GM12864 (cell line): ENCODE data around the gene IGDCC3.

ENCODE experiments used
- DNase-seq: peaks from one replicate; pipeline ENCODE4 v3.0.0-alpha.2; 2011; ENCODE audit warnings: low read depth
- H3K4me3 ChIP-seq: 2 replicates; pipeline ENCODE4 v1.5.1; 2011; ENCODE audit warnings: mild to moderate bottlenecking, low read depth, low read length, control low read depth
- CTCF ChIP-seq: IDR thresholded peaks from 2 replicates; pipeline ENCODE4 v1.5.1; 2011; ENCODE audit warnings: low read depth, mild to moderate bottlenecking, moderate library complexity, low read length, control low read depth, inconsistent platforms; ENCODE audit errors: missing control alignments

The IGDCC3 gene

GRCh38 chr15:65332391-65333147 is 45.2 kb downstream of the IGDCC3 start:
- no peak overlapping the region for H3K4me3 ChIP-seq
- no peak for TF ChIP-seq CTCF
- no peak for DNase-seq

- TF ChIP-seq CTCF, result no peak
- no peak overlapping the region for H3K4me3 ChIP-seq
- no peak for DNase-seq
These were observed 46.0 kb downstream of the IGDCC3 start for GRCh38 chr15:65331811-65332210.

DNA sequence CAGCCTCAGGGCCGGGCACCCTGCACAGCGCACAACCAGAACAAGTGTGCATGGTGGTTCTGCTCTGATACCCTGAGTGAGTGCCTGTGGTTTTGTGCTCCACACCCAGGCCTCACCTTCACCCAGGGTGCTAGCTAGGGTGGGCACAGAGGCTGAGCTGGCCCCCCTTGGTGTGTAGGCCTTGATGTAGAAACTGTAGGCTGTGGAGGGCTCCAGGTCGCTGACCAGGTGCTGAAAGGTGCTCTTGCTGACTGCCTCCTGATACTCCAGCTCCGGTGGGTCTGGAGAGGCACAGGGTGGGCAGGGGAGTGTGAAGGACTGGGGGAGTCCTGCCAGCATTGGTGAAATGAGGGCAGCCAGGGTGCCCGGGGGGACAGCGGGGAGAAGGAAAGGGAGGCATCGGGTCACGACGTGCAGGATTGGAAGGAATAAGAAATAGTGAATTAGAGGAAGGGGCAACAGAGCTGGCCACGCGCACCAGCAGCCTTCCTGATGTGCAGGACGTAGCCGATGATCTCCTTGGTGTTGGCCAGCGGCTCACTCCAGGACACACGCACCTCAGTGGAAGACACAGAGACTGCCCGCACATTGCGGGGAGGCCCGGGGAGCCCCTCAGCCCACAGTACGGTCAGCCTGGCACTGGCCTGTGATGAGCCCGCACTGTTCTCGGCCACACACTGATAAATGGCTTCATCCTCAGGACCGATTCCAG is 46.7 kb downstream of the IGDCC3 start:
- no peak for DNase-seq
- no peak overlapping the region for H3K4me3 ChIP-seq
- no peak for TF ChIP-seq CTCF

DNA sequence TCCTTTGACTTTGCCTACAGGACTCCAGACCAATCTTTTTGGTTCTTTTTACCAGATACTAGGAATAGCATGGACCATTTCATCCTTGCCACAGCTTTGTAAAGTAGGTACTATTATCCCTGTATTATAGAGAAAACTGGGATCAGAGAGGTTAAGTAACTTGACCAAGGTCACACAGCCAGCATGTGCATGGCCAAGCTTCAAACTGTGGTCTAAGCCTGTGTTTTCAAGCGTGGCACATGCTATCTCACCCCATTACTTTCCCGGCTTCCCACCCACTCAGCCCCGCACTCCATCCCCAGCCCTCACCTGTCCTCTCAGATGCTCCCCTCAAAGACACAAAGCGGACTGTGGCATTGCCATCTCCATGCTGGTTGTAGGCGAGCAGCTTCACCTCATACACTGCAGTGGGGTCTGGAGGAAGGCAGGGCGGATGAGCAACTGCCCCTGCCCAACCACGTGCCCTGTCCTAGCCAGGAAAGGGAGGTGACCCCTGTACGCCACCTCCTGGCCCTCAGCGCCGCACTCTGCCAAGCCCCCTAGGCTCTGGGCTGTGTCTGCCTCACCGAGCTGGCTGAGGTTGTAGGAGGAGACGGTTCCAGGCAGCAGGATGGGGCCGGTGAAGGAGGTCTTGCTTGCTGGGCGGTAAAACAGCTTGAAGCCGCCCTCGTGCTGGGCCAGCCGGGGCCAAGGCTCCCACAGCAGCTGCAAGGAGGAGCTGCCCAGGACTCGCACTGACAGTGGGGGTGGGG is 47.6 kb downstream of the IGDCC3 start:
- no peak for DNase-seq
- no peak overlapping the region for H3K4me3 ChIP-seq
- no peak for TF ChIP-seq CTCF

- no peak for TF ChIP-seq CTCF
- H3K4me3 ChIP-seq, result no peak overlapping the region
- DNase-seq, result no peak
These were observed 48.4 kb downstream of the IGDCC3 start for GRCh38 chr15:65329288-65329983.

GRCh38 chr15:65328506-65329287 is 49.1 kb downstream of the IGDCC3 start:
- TF ChIP-seq CTCF, result no peak
- no peak for DNase-seq
- H3K4me3 ChIP-seq, result no peak overlapping the region
